ENCODE data around the gene LLPH. TPM values are rescaled to one million over a fixed set of nuclear protein-coding genes. Genes with fewer than 3 reads are reported as not detected.

The LLPH gene
- polyA plus RNA-seq, 4 donors, result 31.5 to 42.5 (median 39.9) TPM

Other genes starting within 250 kb of the LLPH start
- 100 to 1,000 TPM; 148 to 167 (median 163) TPM for gene TMBIM4, start 39.2 kb upstream of the LLPH start, polyA plus RNA-seq (ENCODE audit: insufficient read length in 4 of 4)
- gene IRAK3, start 58.5 kb upstream of the LLPH start, polyA plus RNA-seq (ENCODE audit: insufficient read length in 4 of 4), result 1 to 10 TPM; 2.7 to 4.6 (median 3.7) TPM
- gene HELB, start 171.7 kb upstream of the LLPH start, polyA plus RNA-seq (ENCODE audit: insufficient read length in 4 of 4), result 1 to 10 TPM; 2.7 to 3.4 (median 3.1) TPM

All from right renal pelvis (tissue), 4 donors.